Measurements from ENCODE around the gene VPS25. TPM values are rescaled to one million over a fixed set of nuclear protein-coding genes. Genes with fewer than 3 reads are reported as not detected.

The VPS25 gene
- total and polyA plus RNA-seq, 9 of the 15 experiments (the other 6 are each of a cell fraction or from before 2014, with no cell fraction given) = 123 to 352 (median 180) TPM

DNA sequence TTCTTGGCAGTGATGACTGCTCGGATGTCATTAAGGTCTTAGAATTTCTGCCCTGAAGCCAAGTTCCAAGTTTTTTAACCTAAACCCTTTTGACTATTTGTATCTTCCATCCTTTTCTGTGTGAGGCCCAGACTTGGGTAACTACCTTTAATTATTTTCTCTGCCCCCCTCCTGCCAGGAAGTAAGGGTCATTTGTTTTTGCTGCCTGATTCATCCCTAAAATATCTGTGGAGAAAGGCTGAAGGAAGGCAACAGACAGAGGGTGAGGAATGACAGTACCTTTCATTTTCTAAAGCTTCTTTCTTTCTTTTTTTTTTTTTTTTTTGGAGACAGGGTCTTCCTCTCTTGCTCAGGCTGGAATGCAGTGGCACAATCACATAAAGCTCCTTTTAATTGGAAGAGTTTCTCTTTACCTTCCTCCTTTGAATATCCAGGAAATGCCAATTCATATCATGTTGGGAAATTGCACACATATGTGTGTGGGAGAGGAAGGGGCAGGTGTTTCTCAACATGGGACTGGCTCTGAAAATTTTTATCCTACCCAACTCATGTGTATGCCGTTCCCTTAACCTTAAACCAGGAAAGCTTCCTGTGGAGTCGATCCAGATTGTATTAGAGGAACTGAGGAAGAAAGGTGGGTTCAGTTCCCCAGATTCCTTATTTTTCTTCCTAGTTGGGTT is 957 bp downstream of the VPS25 start:
- Histone ChIP-seq H3K4me2 (ENCODE audit: insufficient read depth, low read length) (peak overlapping the region; percentile 97), H3K79me2 (ENCODE audit: control insufficient read depth, insufficient read depth, low read length) (peaks cover 23% of the 10 kb centered on the region), H3K27me3 (ENCODE audit: control insufficient read depth in 2 of 2, insufficient read depth in 2 of 2, low read length in 2 of 2) (no peaks in the 10 kb centered on the region), H3K4me3 (peak overlapping the region; percentile 84), H3K9me3 (replicated peaks; ENCODE audit: control insufficient read depth, insufficient read depth, low read depth, low read length) (no peaks in the 10 kb centered on the region), H3K27ac (ENCODE audit: extremely low read depth, low read depth, low read length) (peak overlapping the region; percentile 85), H3K4me1 (replicated peaks in 1 of 2; ENCODE audit: control insufficient read depth in 2 of 2, insufficient read depth in 2 of 2, low read length in 2 of 2) (peaks cover 34 to 47% of the 10 kb centered on the region in 2 experiments), H2AFZ (ENCODE audit: low read depth, low read length) (no peak overlapping the region), H3K36me3 (ENCODE audit: control insufficient read depth, insufficient read depth, low read length) (peaks cover 43% of the 10 kb centered on the region), H3K9ac (ENCODE audit: insufficient read depth in 1 of 2, low read depth in 2 of 2, low read length in 2 of 2) (peak overlapping the region; percentile 88 to 95), H4K20me1 (replicated peaks; ENCODE audit: control insufficient read depth, insufficient read depth, low read length) (no peaks in the 10 kb centered on the region), H3K9me1 (ENCODE audit: control insufficient read depth, insufficient read depth, low read length) (no peaks in the 10 kb centered on the region)
- no TSS peak for BruUV-seq (replicated peaks)
- DNase-seq (ENCODE audit: extremely low read depth in 1 of 4, low spot score in 3 of 4) (no peak), ATAC-seq (no peak), FAIRE-seq (no peak)
- WGBS (ENCODE audit: insufficient coverage, low coverage, missing lambda C conversion rate) = 28% methylated on average over 3 of the region's 3 CpGs
- POLR2A ChIA-PET = interaction anchor here (0.6 to 1.5 kb wide), 7 partner anchors 9 to 196 kb away, joined by 3 to 12 read pairs (median 3); partner anchors contain the start of genes AARSD1, RAMP2, RETREG3 and TUBG1
- CTCF ChIA-PET (ENCODE audit: low intra/inter-chr PET ratio) = interaction anchor here (0.6 to 0.7 kb wide), 2 partner anchors 156 to 187 kb away, joined by 3 read pairs; no protein-coding TSS in a partner anchor
- in situ Hi-C loops (cut with MboI) = no loop called here
- intact Hi-C loops (cut with micrococcal nuclease) = loop anchor here (2.0 kb wide), 1 partner anchor 51 kb away; the partner anchor contains the start of gene BECN1
- TF ChIP-seq, protein P1, sequence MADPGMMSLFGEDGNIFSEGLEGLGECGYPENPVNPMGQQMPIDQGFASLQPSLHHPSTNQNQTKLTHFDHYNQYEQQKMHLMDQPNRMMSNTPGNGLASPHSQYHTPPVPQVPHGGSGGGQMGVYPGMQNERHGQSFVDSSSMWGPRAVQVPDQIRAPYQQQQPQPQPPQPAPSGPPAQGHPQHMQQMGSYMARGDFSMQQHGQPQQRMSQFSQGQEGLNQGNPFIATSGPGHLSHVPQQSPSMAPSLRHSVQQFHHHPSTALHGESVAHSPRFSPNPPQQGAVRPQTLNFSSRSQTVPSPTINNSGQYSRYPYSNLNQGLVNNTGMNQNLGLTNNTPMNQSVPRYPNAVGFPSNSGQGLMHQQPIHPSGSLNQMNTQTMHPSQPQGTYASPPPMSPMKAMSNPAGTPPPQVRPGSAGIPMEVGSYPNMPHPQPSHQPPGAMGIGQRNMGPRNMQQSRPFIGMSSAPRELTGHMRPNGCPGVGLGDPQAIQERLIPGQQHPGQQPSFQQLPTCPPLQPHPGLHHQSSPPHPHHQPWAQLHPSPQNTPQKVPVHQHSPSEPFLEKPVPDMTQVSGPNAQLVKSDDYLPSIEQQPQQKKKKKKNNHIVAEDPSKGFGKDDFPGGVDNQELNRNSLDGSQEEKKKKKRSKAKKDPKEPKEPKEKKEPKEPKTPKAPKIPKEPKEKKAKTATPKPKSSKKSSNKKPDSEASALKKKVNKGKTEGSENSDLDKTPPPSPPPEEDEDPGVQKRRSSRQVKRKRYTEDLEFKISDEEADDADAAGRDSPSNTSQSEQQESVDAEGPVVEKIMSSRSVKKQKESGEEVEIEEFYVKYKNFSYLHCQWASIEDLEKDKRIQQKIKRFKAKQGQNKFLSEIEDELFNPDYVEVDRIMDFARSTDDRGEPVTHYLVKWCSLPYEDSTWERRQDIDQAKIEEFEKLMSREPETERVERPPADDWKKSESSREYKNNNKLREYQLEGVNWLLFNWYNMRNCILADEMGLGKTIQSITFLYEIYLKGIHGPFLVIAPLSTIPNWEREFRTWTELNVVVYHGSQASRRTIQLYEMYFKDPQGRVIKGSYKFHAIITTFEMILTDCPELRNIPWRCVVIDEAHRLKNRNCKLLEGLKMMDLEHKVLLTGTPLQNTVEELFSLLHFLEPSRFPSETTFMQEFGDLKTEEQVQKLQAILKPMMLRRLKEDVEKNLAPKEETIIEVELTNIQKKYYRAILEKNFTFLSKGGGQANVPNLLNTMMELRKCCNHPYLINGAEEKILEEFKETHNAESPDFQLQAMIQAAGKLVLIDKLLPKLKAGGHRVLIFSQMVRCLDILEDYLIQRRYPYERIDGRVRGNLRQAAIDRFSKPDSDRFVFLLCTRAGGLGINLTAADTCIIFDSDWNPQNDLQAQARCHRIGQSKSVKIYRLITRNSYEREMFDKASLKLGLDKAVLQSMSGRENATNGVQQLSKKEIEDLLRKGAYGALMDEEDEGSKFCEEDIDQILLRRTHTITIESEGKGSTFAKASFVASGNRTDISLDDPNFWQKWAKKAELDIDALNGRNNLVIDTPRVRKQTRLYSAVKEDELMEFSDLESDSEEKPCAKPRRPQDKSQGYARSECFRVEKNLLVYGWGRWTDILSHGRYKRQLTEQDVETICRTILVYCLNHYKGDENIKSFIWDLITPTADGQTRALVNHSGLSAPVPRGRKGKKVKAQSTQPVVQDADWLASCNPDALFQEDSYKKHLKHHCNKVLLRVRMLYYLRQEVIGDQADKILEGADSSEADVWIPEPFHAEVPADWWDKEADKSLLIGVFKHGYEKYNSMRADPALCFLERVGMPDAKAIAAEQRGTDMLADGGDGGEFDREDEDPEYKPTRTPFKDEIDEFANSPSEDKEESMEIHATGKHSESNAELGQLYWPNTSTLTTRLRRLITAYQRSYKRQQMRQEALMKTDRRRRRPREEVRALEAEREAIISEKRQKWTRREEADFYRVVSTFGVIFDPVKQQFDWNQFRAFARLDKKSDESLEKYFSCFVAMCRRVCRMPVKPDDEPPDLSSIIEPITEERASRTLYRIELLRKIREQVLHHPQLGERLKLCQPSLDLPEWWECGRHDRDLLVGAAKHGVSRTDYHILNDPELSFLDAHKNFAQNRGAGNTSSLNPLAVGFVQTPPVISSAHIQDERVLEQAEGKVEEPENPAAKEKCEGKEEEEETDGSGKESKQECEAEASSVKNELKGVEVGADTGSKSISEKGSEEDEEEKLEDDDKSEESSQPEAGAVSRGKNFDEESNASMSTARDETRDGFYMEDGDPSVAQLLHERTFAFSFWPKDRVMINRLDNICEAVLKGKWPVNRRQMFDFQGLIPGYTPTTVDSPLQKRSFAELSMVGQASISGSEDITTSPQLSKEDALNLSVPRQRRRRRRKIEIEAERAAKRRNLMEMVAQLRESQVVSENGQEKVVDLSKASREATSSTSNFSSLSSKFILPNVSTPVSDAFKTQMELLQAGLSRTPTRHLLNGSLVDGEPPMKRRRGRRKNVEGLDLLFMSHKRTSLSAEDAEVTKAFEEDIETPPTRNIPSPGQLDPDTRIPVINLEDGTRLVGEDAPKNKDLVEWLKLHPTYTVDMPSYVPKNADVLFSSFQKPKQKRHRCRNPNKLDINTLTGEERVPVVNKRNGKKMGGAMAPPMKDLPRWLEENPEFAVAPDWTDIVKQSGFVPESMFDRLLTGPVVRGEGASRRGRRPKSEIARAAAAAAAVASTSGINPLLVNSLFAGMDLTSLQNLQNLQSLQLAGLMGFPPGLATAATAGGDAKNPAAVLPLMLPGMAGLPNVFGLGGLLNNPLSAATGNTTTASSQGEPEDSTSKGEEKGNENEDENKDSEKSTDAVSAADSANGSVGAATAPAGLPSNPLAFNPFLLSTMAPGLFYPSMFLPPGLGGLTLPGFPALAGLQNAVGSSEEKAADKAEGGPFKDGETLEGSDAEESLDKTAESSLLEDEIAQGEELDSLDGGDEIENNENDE (IDR thresholded peaks at IDR 0.05; ENCODE audit: low read depth, low read length) = no peak
- TF ChIP-seq NCOR1 (IDR thresholded peaks at IDR 0.05) = no peak
- TF ChIP-seq, protein P2, sequence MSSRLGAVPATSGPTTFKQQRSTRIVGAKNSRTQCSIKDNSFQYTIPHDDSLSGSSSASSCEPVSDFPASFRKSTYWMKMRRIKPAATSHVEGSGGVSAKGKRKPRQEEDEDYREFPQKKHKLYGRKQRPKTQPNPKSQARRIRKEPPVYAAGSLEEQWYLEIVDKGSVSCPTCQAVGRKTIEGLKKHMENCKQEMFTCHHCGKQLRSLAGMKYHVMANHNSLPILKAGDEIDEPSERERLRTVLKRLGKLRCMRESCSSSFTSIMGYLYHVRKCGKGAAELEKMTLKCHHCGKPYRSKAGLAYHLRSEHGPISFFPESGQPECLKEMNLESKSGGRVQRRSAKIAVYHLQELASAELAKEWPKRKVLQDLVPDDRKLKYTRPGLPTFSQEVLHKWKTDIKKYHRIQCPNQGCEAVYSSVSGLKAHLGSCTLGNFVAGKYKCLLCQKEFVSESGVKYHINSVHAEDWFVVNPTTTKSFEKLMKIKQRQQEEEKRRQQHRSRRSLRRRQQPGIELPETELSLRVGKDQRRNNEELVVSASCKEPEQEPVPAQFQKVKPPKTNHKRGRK (tag; IDR thresholded peaks at IDR 0.05) = 0 out of 2 replicates have a peak, but pooled peaks have one; percentile 15
- TF ChIP-seq, protein P3, sequence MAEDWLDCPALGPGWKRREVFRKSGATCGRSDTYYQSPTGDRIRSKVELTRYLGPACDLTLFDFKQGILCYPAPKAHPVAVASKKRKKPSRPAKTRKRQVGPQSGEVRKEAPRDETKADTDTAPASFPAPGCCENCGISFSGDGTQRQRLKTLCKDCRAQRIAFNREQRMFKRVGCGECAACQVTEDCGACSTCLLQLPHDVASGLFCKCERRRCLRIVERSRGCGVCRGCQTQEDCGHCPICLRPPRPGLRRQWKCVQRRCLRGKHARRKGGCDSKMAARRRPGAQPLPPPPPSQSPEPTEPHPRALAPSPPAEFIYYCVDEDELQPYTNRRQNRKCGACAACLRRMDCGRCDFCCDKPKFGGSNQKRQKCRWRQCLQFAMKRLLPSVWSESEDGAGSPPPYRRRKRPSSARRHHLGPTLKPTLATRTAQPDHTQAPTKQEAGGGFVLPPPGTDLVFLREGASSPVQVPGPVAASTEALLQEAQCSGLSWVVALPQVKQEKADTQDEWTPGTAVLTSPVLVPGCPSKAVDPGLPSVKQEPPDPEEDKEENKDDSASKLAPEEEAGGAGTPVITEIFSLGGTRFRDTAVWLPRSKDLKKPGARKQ (CRISPR knock-in tag; IDR thresholded peaks at IDR 0.05) = no peak
- TF ChIP-seq BRD9 (IDR thresholded peaks at IDR 0.05; ENCODE audit: low read depth, partially characterized antibody) = no peak
- TF ChIP-seq NCOA6 (IDR thresholded peaks at IDR 0.05) = no peak
